Measurements from ENCODE around the gene SH3GL2.

Gene SH3GL2

GRCh38 chr9:17682684-17683083, 103.8 kb downstream of the SH3GL2 start:
- no peak for DNase-seq (ENCODE audit: low spot score)
- no peak for TF ChIP-seq CTCF (IDR thresholded peaks at IDR 0.05; ENCODE audit: extremely low read depth, missing control alignments)

GRCh38 chr9:17688834-17689233, 110.0 kb downstream of the SH3GL2 start:
- no peak for TF ChIP-seq CTCF (IDR thresholded peaks at IDR 0.05; ENCODE audit: extremely low read depth, missing control alignments)
- DNase-seq (ENCODE audit: low spot score) = no peak

- no peak for TF ChIP-seq CTCF (IDR thresholded peaks at IDR 0.05; ENCODE audit: extremely low read depth, missing control alignments)
- DNase-seq (ENCODE audit: low spot score) = no peak
These were observed 115.5 kb downstream of the SH3GL2 start for GRCh38 chr9:17694336-17694735.

GRCh38 chr9:17695482-17695881, 116.6 kb downstream of the SH3GL2 start:
- TF ChIP-seq CTCF (IDR thresholded peaks at IDR 0.05; ENCODE audit: extremely low read depth, missing control alignments) = no peak
- DNase-seq (ENCODE audit: low spot score) = no peak

- no peak for TF ChIP-seq CTCF (IDR thresholded peaks at IDR 0.05; ENCODE audit: extremely low read depth, missing control alignments)
- DNase-seq (ENCODE audit: low spot score) = no peak
These were observed 120.9 kb downstream of the SH3GL2 start for GRCh38 chr9:17699615-17700330.

GRCh38 chr9:17706347-17706746, 127.5 kb downstream of the SH3GL2 start:
- no peak for TF ChIP-seq CTCF (IDR thresholded peaks at IDR 0.05; ENCODE audit: extremely low read depth, missing control alignments)
- no peak for DNase-seq (ENCODE audit: low spot score)

GRCh38 chr9:17719053-17719452, 140.2 kb downstream of the SH3GL2 start:
- no peak for TF ChIP-seq CTCF (IDR thresholded peaks at IDR 0.05; ENCODE audit: extremely low read depth, missing control alignments)
- no peak for DNase-seq (ENCODE audit: low spot score)
